T-helper 2 cell treated with Interferon-gamma antibody and Interleukin-4, amounts not matched to agents 5 μg/mL and 100 μg/mL, for 36 hours (primary cell): ENCODE results near the gene CRHBP.

ENCODE experiments used
- DNase-seq: peaks from one replicate; pipeline ENCODE4 v3.0.0; 2021; ENCODE audit warnings: low spot score
- H3K27ac Mint-ChIP-seq: one replicate; pipeline ENCODE4 v1.8.0; 2021; ENCODE audit warnings: mild to moderate bottlenecking, mixed read lengths
- H3K27me3 Mint-ChIP-seq: one replicate; pipeline ENCODE4 v1.8.0; 2021; ENCODE audit warnings: low read depth, mixed read lengths
- H3K36me3 Mint-ChIP-seq: one replicate; pipeline ENCODE4 v1.8.0; 2021; ENCODE audit warnings: low read depth, mixed read lengths
- H3K4me1 Mint-ChIP-seq: one replicate; pipeline ENCODE4 v1.8.0; 2021; ENCODE audit warnings: low read depth, mixed read lengths
- H3K4me3 Mint-ChIP-seq: one replicate; pipeline ENCODE4 v1.8.0; 2022; ENCODE audit warnings: mild to moderate bottlenecking, moderate library complexity, mixed read lengths
- H3K9me3 Mint-ChIP-seq: one replicate; pipeline ENCODE4 v1.8.0; 2021; ENCODE audit warnings: mixed read lengths

The CRHBP gene

DNA sequence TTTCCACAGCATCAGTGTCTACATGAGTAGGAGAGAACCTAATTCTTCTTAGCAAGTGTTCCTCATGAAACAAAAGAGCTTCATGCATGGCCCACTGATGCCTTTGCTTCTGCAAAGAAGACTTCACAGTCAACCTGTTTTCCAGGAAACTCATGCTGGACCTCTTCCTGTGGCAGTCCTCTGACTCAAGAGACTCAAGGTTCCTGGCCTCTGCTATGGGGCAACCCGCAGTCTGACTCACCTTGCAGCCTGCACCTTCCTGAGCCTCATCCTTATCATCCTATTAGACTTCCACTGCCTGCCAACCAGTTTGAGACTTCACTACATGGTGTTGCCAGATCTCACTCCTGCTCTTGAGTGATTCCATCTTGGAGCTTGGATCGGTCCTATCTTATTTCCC, 59.8 kb downstream of the CRHBP start:
- Mint-ChIP-seq H3K4me1 (peaks cover 11% of the 10 kb centered on the region), H3K36me3 (no peaks in the 10 kb centered on the region), H3K27ac (no peak overlapping the region), H3K4me3 (no peak overlapping the region), H3K27me3 (peaks cover 12% of the 10 kb centered on the region), H3K9me3 (no peaks in the 10 kb centered on the region)
- DNase-seq = no peak

DNA sequence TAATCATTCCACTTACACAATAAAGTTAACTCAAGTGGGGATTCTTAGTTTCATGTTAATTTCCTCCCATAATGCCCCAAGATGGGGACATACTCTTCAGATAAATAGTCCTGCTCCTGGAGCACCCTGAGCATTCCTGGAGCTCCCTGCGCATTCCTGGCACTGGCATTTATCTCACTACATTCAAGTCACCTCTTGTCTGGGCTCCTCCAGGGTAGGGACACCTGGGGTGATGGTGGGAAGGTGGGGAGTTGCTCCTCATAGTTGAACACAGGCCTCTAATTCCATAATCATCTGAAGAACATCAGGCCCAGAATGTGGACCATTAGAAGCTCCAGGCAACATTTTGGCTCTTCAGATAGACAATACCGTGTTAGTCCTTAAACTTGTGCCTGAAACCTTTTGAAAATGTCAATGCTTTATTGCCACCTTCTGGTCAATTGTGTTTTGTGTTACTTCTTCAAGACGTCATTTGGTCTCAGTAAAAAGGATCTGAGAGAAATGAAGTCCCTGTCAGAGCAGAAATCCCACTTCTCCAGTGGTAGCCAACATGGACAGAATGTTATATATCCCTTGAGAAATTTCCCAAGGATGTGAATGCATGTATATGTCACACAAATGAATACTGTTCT, 63.2 kb downstream of the CRHBP start:
- no peak for DNase-seq

DNA sequence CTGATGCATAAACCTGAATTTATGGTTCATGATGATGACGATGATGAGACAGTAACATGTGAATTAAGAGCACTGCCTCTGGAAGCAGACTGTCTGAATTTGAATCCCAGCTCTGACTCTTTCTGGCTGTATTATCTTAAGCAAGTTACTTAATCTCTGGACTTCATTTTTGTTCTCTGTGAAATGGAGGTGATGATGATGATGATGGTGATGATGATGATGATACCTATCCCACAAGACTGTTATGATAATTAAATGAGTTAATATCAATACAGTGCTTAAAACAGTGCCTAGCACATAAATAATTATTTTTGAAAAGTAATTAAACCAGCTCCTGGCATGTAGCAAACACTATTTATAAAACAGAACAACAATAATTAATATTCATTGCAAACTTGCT, 64.1 kb downstream of the CRHBP start:
- Mint-ChIP-seq H3K4me3 (no peak overlapping the region), H3K4me1 (peaks cover 15% of the 10 kb centered on the region), H3K36me3 (no peaks in the 10 kb centered on the region)

More for the DNA sequence above, 63.2 kb downstream of the CRHBP start:
- Mint-ChIP-seq H3K27me3 (peaks cover 9% of the 10 kb centered on the region), H3K4me1 (peaks cover 15% of the 10 kb centered on the region), H3K9me3 (no peaks in the 10 kb centered on the region), H3K36me3 (no peaks in the 10 kb centered on the region), H3K27ac (no peak overlapping the region), H3K4me3 (no peak overlapping the region)

DNA sequence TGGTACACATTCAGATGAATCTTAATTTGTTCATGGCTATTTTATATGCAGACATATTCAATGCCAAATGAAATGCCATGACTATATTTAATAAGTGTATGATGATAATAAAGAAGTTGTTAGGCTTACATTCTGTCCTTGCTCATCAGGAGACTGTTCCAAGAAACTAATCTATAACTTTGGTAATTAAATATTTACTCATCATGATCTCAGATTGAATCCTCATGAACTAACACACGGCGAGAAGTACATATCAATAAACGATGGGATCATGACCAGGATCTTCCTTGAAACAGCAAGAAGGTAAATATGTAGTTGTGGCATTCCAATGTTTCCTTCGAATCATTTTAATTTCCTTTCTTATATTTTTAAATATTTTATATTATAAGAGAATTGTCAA, 64.8 kb downstream of the CRHBP start:
- Mint-ChIP-seq H3K4me3 (no peak overlapping the region), H3K27me3 (peaks cover 15% of the 10 kb centered on the region), H3K9me3 (no peaks in the 10 kb centered on the region), H3K27ac (no peak overlapping the region), H3K4me1 (peaks cover 10% of the 10 kb centered on the region), H3K36me3 (no peaks in the 10 kb centered on the region)
- DNase-seq = no peak

More for the DNA sequence above, 64.1 kb downstream of the CRHBP start:
- DNase-seq = no peak
- Mint-ChIP-seq H3K27me3 (peaks cover 13% of the 10 kb centered on the region), H3K9me3 (no peaks in the 10 kb centered on the region), H3K27ac (no peak overlapping the region)
